ENCODE results near the gene FCN3. TPM values are rescaled to one million over a fixed set of nuclear protein-coding genes. Genes with fewer than 3 reads are reported as not detected.

The FCN3 gene
- total and polyA plus RNA-seq, 2 experiments from 2014 or later = not detected

- WGBS (ENCODE audit: low lambda C conversion rate, missing lambda C conversion rate) = 17% methylated on average over 52 of the region's 62 CpGs
- Histone ChIP-seq H4K20me1 (ENCODE audit: insufficient read depth, poor library complexity, severe bottlenecking) (no peaks in the 10 kb centered on the region), H3K27ac (no peak overlapping the region), H3K79me2 (no peaks in the 10 kb centered on the region), H3K9me2 (replicated peaks; ENCODE audit: insufficient read depth) (no peaks in the 10 kb centered on the region), H2AFZ (peak overlapping the region; percentile 81), H3K4me3 (no peak overlapping the region), H3K36me3 (replicated peaks; ENCODE audit: insufficient read depth, low read depth) (no peaks in the 10 kb centered on the region), H3K27me3 (no peaks in the 10 kb centered on the region), H3K4me1 (ENCODE audit: insufficient read depth) (peaks cover 29% of the 10 kb centered on the region), H3K4me2 (peak overlapping the region; percentile 97), H3K9me3 (ENCODE audit: low read depth) (no peaks in the 10 kb centered on the region)
- TF ChIP-seq EZH2phosphoT487 (IDR thresholded peaks at IDR 0.05; ENCODE audit: low read depth, severe bottlenecking, unreplicated experiment) (no peak), EZH2 (IDR thresholded peaks at IDR 0.05; ENCODE audit: borderline replicate concordance) (no peak)
- TF ChIP-seq, protein P1, sequence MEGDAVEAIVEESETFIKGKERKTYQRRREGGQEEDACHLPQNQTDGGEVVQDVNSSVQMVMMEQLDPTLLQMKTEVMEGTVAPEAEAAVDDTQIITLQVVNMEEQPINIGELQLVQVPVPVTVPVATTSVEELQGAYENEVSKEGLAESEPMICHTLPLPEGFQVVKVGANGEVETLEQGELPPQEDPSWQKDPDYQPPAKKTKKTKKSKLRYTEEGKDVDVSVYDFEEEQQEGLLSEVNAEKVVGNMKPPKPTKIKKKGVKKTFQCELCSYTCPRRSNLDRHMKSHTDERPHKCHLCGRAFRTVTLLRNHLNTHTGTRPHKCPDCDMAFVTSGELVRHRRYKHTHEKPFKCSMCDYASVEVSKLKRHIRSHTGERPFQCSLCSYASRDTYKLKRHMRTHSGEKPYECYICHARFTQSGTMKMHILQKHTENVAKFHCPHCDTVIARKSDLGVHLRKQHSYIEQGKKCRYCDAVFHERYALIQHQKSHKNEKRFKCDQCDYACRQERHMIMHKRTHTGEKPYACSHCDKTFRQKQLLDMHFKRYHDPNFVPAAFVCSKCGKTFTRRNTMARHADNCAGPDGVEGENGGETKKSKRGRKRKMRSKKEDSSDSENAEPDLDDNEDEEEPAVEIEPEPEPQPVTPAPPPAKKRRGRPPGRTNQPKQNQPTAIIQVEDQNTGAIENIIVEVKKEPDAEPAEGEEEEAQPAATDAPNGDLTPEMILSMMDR (IDR thresholded peaks at IDR 0.05; ENCODE audit: poor library complexity) = peak; percentile 22
- peak; percentile 79 for DNase-seq (ENCODE audit: low spot score)
Measured at GRCh38 chr1:27350663-27351540, 23.7 kb downstream of the FCN3 start.

- Histone ChIP-seq H3K36me3 (replicated peaks; ENCODE audit: insufficient read depth, low read depth) (no peaks in the 10 kb centered on the region), H2AFZ (peak overlapping the region; percentile 81), H4K20me1 (ENCODE audit: insufficient read depth, poor library complexity, severe bottlenecking) (no peaks in the 10 kb centered on the region), H3K9me3 (ENCODE audit: low read depth) (no peaks in the 10 kb centered on the region), H3K4me2 (peak overlapping the region; percentile 97), H3K9me2 (replicated peaks; ENCODE audit: insufficient read depth) (no peaks in the 10 kb centered on the region), H3K27me3 (no peaks in the 10 kb centered on the region), H3K4me1 (ENCODE audit: insufficient read depth) (peaks cover 29% of the 10 kb centered on the region), H3K27ac (no peak overlapping the region), H3K4me3 (peak overlapping the region; percentile 67), H3K79me2 (no peaks in the 10 kb centered on the region)
- 14% methylated on average over 63 of the region's 84 CpGs for WGBS (ENCODE audit: low lambda C conversion rate, missing lambda C conversion rate)
- TF ChIP-seq, protein P1 (IDR thresholded peaks at IDR 0.05; ENCODE audit: poor library complexity) = peak; percentile 5
- TF ChIP-seq EZH2 (IDR thresholded peaks at IDR 0.05; ENCODE audit: borderline replicate concordance) (no peak), EZH2phosphoT487 (IDR thresholded peaks at IDR 0.05; ENCODE audit: low read depth, severe bottlenecking, unreplicated experiment) (no peak)
- peak; percentile 89 for DNase-seq (ENCODE audit: low spot score)
Measured at GRCh38 chr1:27349784-27350662, 24.6 kb downstream of the FCN3 start.

GRCh38 chr1:27348861-27349783, 25.5 kb downstream of the FCN3 start:
- H3K4me1 ChIP-seq (ENCODE audit: insufficient read depth) = peaks cover 29% of the 10 kb centered on the region
- H3K4me2 ChIP-seq = peak overlapping the region; percentile 97
- H3K4me3 ChIP-seq = peak overlapping the region; percentile 67
- peak overlapping the region; percentile 37 for H3K27ac ChIP-seq
- peak overlapping the region; percentile 81 for H2AFZ ChIP-seq
- H4K20me1 ChIP-seq (ENCODE audit: insufficient read depth, poor library complexity, severe bottlenecking) = no peaks in the 10 kb centered on the region
- H3K27me3 ChIP-seq = no peaks in the 10 kb centered on the region
- TF ChIP-seq, protein P1 (IDR thresholded peaks at IDR 0.05; ENCODE audit: poor library complexity) = no peak
- no peak for TF ChIP-seq EZH2 (IDR thresholded peaks at IDR 0.05; ENCODE audit: borderline replicate concordance)
- no peak for TF ChIP-seq EZH2phosphoT487 (IDR thresholded peaks at IDR 0.05; ENCODE audit: low read depth, severe bottlenecking, unreplicated experiment)
- peak; percentile 81 for DNase-seq (ENCODE audit: low spot score)
- 25% methylated on average over 26 of the region's 51 CpGs for WGBS (ENCODE audit: low lambda C conversion rate, missing lambda C conversion rate)
- no peaks in the 10 kb centered on the region for H3K9me2 ChIP-seq (replicated peaks; ENCODE audit: insufficient read depth)
- H3K79me2 ChIP-seq = no peaks in the 10 kb centered on the region
- H3K36me3 ChIP-seq (replicated peaks; ENCODE audit: insufficient read depth, low read depth) = no peaks in the 10 kb centered on the region
- H3K9me3 ChIP-seq (ENCODE audit: low read depth) = no peaks in the 10 kb centered on the region

Measured in hepatocyte (in vitro differentiated cells).